Muscle of back (tissue), 11 donors: ENCODE results near the gene RBM33. TPM values are rescaled to one million over a fixed set of nuclear protein-coding genes. Genes with fewer than 3 reads are reported as not detected.

Experiments used
- DNase-seq, 3 donors: peaks; one replicate each; pipeline versions ENCODE4 v3.0.0 to v3.0.0-alpha.2; 2013
- polyA plus RNA-seq, 10 donors: library from polyadenylated mRNA; unstranded; fragments of 120-200 nt; gene quantifications; one replicate each; pipeline ENCODE4 v1.2.1, GENCODE V29; 2013; ENCODE audit not compliant: insufficient read length in 10 of 10

The RBM33 gene
- polyA plus RNA-seq, 10 donors = 19.5 to 33.5 (median 23.7) TPM

DNA sequence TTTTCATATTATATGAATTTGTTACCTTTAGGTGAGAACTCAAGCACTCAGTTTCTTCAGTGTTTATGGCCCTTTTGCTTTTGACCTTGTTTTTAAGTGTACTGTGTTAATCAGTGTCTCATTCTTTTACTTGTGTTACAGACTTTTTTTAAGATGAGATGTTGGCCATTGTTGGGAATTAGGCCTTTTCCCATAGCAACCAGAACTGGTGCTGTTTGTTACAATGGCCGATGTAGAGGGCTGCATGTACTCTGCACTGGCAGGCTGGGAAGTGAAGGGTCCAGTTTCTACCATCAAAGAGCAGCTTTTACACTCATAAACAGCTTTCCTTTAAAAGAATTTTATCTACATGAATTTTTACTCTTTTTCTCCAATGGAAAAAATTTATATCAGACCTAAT, 102.7 kb downstream of the RBM33 start:
- DNase-seq = no peak

DNA sequence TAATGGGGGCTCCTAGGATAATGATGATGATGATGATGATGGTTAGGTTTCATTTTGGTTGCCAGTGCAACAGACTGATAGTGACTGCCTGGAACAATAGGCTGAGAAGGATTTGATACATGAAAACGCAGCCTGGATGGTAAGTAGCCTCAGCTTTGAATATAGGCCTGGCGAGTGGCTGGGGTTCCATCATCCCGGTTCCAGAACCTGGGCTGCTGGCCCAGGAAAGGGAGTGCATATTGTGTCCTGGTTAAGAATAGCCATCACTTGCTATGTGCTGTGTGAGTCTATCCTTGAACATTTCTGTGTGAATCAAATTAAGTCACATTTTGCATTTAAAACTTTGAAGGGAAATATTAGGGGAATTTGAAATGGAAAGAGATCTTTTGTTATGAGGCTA, 105.1 kb downstream of the RBM33 start:
- no peak for DNase-seq

DNA sequence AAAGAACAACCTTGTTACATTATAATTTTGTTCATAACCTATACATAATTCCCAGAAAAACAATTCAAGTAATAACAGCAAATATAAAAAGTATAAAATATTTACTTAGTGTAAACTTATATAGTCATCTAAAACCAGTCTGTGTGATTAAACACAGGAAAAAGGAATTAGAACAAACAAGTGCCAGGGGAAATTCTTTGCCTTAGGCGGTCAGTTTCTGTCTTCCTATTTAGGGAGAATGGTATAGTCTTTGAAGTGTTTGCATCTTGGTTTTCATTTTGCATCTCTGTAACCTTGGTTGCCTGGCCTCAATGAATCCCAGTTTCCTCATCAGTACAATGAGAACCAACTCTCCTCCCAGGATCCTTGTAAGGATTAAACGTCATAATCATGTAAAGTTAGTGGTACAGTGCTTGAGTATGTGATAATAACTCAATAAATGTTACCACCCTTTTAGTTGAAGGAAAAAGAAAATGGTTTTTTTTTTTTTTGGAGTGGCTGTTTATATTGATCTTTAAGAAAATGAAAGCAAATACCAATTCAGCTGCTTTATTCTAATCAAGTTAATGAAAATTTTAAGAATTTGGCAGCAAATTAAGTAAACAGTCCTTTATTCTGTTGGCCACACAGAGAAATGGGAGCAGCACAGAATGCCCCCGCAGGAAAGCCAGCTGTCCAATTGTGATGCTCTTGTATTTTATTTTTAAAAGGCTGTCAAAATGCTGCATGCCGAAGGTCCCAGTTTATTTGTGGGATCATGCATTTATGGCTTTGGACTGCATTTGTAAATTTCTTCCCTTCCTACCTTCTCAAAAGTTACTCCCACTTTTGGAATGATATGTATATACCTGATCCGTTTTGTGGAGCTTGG, 106.0 kb downstream of the RBM33 start:
- DNase-seq = no peak

DNA sequence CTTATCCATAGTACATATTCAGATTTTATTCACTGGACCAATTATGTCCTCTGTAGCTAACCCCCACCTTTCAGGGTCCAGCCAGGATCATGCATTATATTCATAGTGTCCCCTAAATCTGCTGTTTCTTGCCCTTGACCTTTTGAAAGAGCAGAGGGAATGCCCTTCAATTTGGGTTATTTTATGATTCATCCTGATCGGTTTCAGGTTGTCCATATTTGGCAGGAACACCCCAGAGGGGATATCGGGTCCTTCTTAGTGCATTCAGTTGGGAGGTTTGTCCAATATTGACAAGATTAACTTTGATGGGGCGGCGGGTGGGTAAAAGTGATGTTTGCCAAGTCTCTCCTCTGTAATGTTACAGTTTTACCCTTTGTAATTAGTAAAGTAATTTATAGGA, 106.9 kb downstream of the RBM33 start:
- DNase-seq = no peak

- no peak for DNase-seq
Measured at GRCh38 chr7:155752756-155753445, 108.4 kb downstream of the RBM33 start.

GRCh38 chr7:155753446-155753965, 109.0 kb downstream of the RBM33 start:
- no peak for DNase-seq

- DNase-seq = no peak
Measured at GRCh38 chr7:155754165-155754564, 109.7 kb downstream of the RBM33 start.

- no peak for DNase-seq
Measured at GRCh38 chr7:155755026-155755425, 110.6 kb downstream of the RBM33 start.

- peak in 1 of 3 donors; percentile 19 for DNase-seq
Measured at GRCh38 chr7:155756322-155756721, 111.9 kb downstream of the RBM33 start.

DNA sequence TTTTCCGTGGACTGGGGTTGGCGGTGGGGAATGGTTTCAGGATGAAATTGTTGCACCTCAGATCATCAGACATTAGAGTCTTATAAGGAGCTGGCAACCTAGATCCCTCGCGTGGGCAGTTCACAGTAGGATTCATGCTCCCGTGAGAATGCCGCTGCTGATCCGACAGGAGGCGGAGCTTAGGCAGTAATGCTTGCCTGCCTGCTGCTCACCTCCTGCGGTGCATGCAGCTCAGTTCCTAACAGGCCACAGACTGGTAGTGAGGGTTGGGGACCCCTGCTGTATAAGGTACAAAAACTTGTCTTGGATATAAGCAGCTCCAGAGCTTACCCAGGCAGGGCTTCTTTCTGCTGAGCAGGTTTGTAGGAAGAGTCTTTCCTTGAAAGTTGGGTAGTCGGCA, 113.9 kb downstream of the RBM33 start:
- no peak for DNase-seq

- no peak for DNase-seq
Measured at GRCh38 chr7:155759740-155760430, 115.4 kb downstream of the RBM33 start.

- DNase-seq = no peak
Measured at GRCh38 chr7:155761162-155761561, 116.7 kb downstream of the RBM33 start.

- peak in 1 of 3 donors; percentile 7 for DNase-seq
Measured at GRCh38 chr7:155762036-155762435, 117.6 kb downstream of the RBM33 start.

DNA sequence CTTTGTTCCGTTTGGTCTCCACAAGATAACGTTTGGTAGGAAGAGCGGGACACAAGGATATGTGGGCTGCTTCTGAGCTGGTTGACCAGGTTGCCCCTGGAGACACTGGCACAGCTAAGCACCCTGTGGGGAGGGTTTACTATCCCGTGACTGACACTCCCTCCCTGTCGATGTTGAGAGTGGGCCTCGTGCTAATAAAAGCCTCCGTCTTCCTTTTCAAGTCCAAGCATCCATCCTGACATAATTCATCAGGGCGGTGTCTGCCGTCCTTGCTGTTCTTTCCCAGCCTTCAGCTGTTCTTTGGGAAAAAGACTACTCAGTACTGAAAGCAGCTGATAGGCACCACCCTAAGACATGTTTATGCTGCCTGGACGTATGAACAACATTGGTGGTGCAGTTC, 118.2 kb downstream of the RBM33 start:
- DNase-seq = peak; percentile 27 to 61 (median 36)

DNA sequence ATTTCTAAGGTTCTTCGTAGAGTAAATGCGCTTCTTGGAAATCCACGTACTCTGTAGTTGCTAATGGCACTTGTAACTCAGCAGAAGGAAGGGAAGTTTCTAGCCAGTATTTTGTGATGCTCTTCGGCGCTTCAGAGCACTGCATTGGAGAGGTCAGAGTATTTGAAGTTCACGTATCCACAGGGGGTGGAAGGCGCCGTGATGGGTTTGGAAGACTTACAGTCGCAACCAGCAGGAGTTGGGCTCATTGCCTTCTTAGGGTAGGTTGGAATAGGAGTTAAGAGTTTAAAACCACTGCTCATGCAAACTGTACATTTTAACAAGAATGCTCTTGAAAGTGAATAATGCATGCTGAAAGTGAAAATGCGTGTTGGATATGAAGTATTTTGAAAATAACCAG, 118.7 kb downstream of the RBM33 start:
- DNase-seq = peak in 1 of 3 donors; percentile 18

- peak; percentile 30 to 75 (median 55) for DNase-seq
Measured at GRCh38 chr7:155763691-155764437, 119.4 kb downstream of the RBM33 start.

GRCh38 chr7:155764438-155764793, 120.0 kb downstream of the RBM33 start:
- peak in 1 of 3 donors; percentile 22 for DNase-seq

DNA sequence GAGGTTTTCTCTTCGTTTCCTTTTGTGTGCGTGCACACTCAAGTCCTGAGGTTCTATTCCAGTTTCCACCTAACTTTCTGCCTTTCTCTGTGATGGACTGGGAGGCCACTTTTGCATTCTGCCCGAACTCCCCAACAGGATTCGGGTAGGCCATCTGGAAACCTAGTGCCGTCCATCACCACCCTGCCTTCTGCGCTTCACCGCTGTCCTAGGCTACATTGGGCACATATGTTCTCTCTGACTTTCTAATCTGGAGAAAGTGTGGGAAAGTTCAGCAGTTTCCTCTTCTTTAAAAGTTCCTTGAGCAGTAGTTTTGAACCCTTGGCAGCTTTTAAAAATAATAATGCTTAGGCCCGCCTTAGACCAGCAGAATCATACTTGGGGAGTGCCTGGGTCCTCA, 121.0 kb downstream of the RBM33 start:
- no peak for DNase-seq

DNA sequence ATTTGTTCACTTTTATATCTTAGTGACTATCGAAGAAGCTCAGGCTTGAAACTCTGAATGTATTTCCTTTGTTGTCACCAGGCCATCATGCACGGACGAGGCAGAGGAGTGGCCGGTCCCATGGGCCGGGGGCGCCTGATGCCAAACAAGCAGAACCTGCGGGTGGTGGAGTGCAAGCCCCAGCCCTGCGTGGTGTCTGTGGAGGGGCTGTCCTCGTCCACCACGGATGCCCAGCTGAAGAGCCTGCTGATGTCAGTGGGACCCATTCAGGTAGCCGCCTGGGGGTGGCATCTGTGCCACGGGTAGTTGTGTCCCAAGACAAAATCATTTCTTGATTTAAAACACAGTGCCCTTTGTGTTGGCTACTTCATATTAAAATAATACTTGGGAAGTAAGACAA, 121.9 kb downstream of the RBM33 start:
- DNase-seq = no peak

GRCh38 chr7:155766966-155767916, 122.8 kb downstream of the RBM33 start:
- no peak for DNase-seq
